ENCODE results near the gene GINS3. TPM values are rescaled to one million over a fixed set of nuclear protein-coding genes. Genes with fewer than 3 reads are reported as not detected.

Gene GINS3
- total and polyA plus RNA-seq, 8 donors = 0.58 to 4.9 (median 4.6) TPM; not detected in 1

- H3K4me3 ChIP-seq = no peak overlapping the region
- H3K27ac ChIP-seq = no peak overlapping the region
- H3K27me3 ChIP-seq = peaks cover 0 to 17% (median 0%) of the 10 kb centered on the region in 3 donors
- no peaks in the 10 kb centered on the region for H3K36me3 ChIP-seq
- no peaks in the 10 kb centered on the region for H3K9me3 ChIP-seq
- TF ChIP-seq POLR2AphosphoS5 (IDR thresholded peaks at IDR 0.05) = no peak
- no peak for TF ChIP-seq EP300 (IDR thresholded peaks at IDR 0.05)
- no peak for TF ChIP-seq CTCF (IDR thresholded peaks at IDR 0.05)
- no peak for TF ChIP-seq POLR2A (IDR thresholded peaks at IDR 0.05)
- H3K4me1 ChIP-seq = no peaks in the 10 kb centered on the region
- intact Hi-C loops (cut with DNase I; ENCODE audit: low total_unique reads) = no loop called here
- no peak for DNase-seq
Observed at GRCh38 chr16:58378401-58378800, 13.9 kb upstream of the GINS3 start.

GRCh38 chr16:58379736-58380135, 12.5 kb upstream of the GINS3 start:
- 85 to 91% (median 87%) methylated on average over 4 of the region's 4 CpGs for WGBS, 5 donors
- Histone ChIP-seq H3K9me3 (no peaks in the 10 kb centered on the region), H3K27ac (no peak overlapping the region), H3K27me3 (peaks cover 0 to 18% (median 0%) of the 10 kb centered on the region in 3 donors), H3K4me3 (no peak overlapping the region), H3K36me3 (no peaks in the 10 kb centered on the region), H3K4me1 (no peaks in the 10 kb centered on the region)
- DNase-seq = no peak
- no peak for TF ChIP-seq POLR2AphosphoS5 (IDR thresholded peaks at IDR 0.05)
- TF ChIP-seq CTCF (IDR thresholded peaks at IDR 0.05) = no peak
- no peak for TF ChIP-seq EP300 (IDR thresholded peaks at IDR 0.05)
- TF ChIP-seq POLR2A (IDR thresholded peaks at IDR 0.05) = no peak
- intact Hi-C loops (cut with DNase I; ENCODE audit: low total_unique reads) = no loop called here

GRCh38 chr16:58381661-58382060, 10.6 kb upstream of the GINS3 start:
- WGBS, 5 donors = 68 to 88% (median 78%) methylated on average over 1 of the region's 1 CpG
- no peak for DNase-seq
- TF ChIP-seq CTCF (IDR thresholded peaks at IDR 0.05) (no peak), POLR2A (IDR thresholded peaks at IDR 0.05) (no peak), POLR2AphosphoS5 (IDR thresholded peaks at IDR 0.05) (no peak), EP300 (IDR thresholded peaks at IDR 0.05) (no peak)
- intact Hi-C loops (cut with DNase I; ENCODE audit: low total_unique reads) = no loop called here
- Histone ChIP-seq H3K27me3 (peaks cover 0 to 18% (median 0%) of the 10 kb centered on the region in 3 donors), H3K4me3 (no peak overlapping the region), H3K4me1 (no peaks in the 10 kb centered on the region), H3K9me3 (no peaks in the 10 kb centered on the region), H3K27ac (no peak overlapping the region), H3K36me3 (no peaks in the 10 kb centered on the region)

GRCh38 chr16:58384437-58385055, 7.7 kb upstream of the GINS3 start:
- 49 to 67% (median 54%) methylated on average over 5 of the region's 5 CpGs for WGBS, 5 donors

More at GRCh38 chr16:58384437-58385055, 7.7 kb upstream of the GINS3 start:
- H3K4me1 ChIP-seq = no peaks in the 10 kb centered on the region
- TF ChIP-seq EP300 (IDR thresholded peaks at IDR 0.05) (no peak), POLR2A (IDR thresholded peaks at IDR 0.05) (no peak), CTCF (IDR thresholded peaks at IDR 0.05) (no peak), POLR2AphosphoS5 (IDR thresholded peaks at IDR 0.05) (no peak)
- intact Hi-C loops (cut with DNase I; ENCODE audit: low total_unique reads) = no loop called here
- no peaks in the 10 kb centered on the region for H3K9me3 ChIP-seq
- H3K36me3 ChIP-seq = no peaks in the 10 kb centered on the region
- no peak overlapping the region for H3K27ac ChIP-seq
- no peak overlapping the region for H3K4me3 ChIP-seq
- H3K27me3 ChIP-seq = peaks cover 0 to 33% (median 0%) of the 10 kb centered on the region in 3 donors
- peak in 1 of 2 donors; percentile 9 for DNase-seq

Measured in stomach (tissue), 9 donors.